ENCODE results near the gene LRG1. TPM values are rescaled to one million over a fixed set of nuclear protein-coding genes. Genes with fewer than 3 reads are reported as not detected.

LRG1 gene
- polyA plus RNA-seq, 1 donor from 2014 or later: not detected

GRCh38 chr19:4523306-4524110 is 16.3 kb downstream of the LRG1 start:
- no peaks in the 10 kb centered on the region for H3K79me2 ChIP-seq (replicated peaks; ENCODE audit: insufficient read depth, low read length)
- H3K27me3 ChIP-seq (ENCODE audit: insufficient read depth, low read depth, low read length): no peaks in the 10 kb centered on the region
- no peaks in the 10 kb centered on the region for H3K36me3 ChIP-seq (ENCODE audit: insufficient read depth, low read length)
- H3K27ac ChIP-seq (ENCODE audit: low read length): no peak overlapping the region
- no peak overlapping the region for H3K4me3 ChIP-seq (ENCODE audit: low read length)
- TF ChIP-seq EP300 (conservative IDR thresholded peaks at IDR 0.05; ENCODE audit: poor library complexity, severe bottlenecking): no peak
- peak; percentile 33 for TF ChIP-seq CTCF (IDR thresholded peaks at IDR 0.05; ENCODE audit: poor library complexity, severe bottlenecking)
- TF ChIP-seq MXI1 (conservative IDR thresholded peaks at IDR 0.05; ENCODE audit: poor library complexity, severe bottlenecking): no peak
- no peak for TF ChIP-seq EZH2 (IDR thresholded peaks at IDR 0.05; ENCODE audit: borderline replicate concordance, insufficient read depth, low read length, poor library complexity, severe bottlenecking)
- no peak for TF ChIP-seq RAD21 (conservative IDR thresholded peaks at IDR 0.05)
- TF ChIP-seq POLR2AphosphoS5 (IDR thresholded peaks at IDR 0.05): no peak
- TF ChIP-seq SMC3 (conservative IDR thresholded peaks at IDR 0.05; ENCODE audit: poor library complexity): no peak
- no peaks in the 10 kb centered on the region for H3K9me3 ChIP-seq (ENCODE audit: low read length)
- H3K9ac ChIP-seq (ENCODE audit: low read length): no peak overlapping the region
- no peak overlapping the region for H3K4me2 ChIP-seq (ENCODE audit: low read length)
- no peaks in the 10 kb centered on the region for H4K20me1 ChIP-seq (ENCODE audit: insufficient read depth)
- no peaks in the 10 kb centered on the region for H3K9me2 ChIP-seq (ENCODE audit: insufficient read depth, low read length)
- H3F3A ChIP-seq (ENCODE audit: insufficient read depth, low read length, poor library complexity, severe bottlenecking): no peaks in the 10 kb centered on the region
- no peak overlapping the region for H2AFZ ChIP-seq (ENCODE audit: low read depth, low read length)

DNA sequence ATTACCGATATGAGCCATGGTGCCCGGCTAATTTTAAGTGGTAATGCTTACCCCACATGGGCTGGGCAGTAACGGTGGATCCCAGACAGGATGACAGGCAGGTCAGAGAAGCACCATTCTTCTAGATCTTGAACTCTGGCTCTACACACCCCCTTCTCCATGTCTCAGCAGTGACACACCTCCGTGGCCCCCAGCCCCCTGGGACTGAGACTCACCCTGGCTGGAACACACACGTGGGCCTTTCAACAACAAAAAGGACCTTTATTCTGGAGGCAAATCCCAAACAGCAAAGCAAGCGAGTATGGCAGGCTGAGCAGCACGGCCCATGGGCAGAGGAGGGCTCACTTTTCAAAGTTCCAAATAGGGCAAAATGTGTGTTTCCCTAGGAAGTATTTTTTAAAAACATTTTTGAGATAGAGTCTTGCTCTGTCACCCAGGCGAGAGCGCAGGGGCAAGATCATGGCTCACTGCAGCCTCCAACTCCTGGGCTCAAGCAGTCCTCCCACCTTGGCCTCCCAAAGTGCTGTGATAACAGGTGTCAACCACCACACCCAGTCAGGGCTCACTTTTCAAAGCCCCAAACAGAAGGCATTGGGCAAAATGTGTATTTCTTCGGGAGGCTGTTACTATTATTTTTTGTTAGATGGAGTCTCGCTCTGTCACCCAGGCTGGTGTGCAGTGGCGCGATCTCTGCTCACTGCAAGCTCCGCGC is 17.4 kb downstream of the LRG1 start:
- Histone ChIP-seq H3K79me2 (replicated peaks; ENCODE audit: insufficient read depth, low read length) (no peaks in the 10 kb centered on the region), H3K4me2 (ENCODE audit: low read length) (no peak overlapping the region), H3F3A (ENCODE audit: insufficient read depth, low read length, poor library complexity, severe bottlenecking) (no peaks in the 10 kb centered on the region), H3K9ac (ENCODE audit: low read length) (no peak overlapping the region), H3K9me2 (ENCODE audit: insufficient read depth, low read length) (no peaks in the 10 kb centered on the region), H3K9me3 (ENCODE audit: low read length) (no peaks in the 10 kb centered on the region), H3K27me3 (ENCODE audit: insufficient read depth, low read depth, low read length) (no peaks in the 10 kb centered on the region), H3K4me3 (ENCODE audit: low read length) (no peak overlapping the region), H3K36me3 (ENCODE audit: insufficient read depth, low read length) (no peaks in the 10 kb centered on the region), H2AFZ (ENCODE audit: low read depth, low read length) (no peak overlapping the region), H4K20me1 (ENCODE audit: insufficient read depth) (no peaks in the 10 kb centered on the region), H3K27ac (ENCODE audit: low read length) (no peak overlapping the region)
- TF ChIP-seq, protein P1, sequence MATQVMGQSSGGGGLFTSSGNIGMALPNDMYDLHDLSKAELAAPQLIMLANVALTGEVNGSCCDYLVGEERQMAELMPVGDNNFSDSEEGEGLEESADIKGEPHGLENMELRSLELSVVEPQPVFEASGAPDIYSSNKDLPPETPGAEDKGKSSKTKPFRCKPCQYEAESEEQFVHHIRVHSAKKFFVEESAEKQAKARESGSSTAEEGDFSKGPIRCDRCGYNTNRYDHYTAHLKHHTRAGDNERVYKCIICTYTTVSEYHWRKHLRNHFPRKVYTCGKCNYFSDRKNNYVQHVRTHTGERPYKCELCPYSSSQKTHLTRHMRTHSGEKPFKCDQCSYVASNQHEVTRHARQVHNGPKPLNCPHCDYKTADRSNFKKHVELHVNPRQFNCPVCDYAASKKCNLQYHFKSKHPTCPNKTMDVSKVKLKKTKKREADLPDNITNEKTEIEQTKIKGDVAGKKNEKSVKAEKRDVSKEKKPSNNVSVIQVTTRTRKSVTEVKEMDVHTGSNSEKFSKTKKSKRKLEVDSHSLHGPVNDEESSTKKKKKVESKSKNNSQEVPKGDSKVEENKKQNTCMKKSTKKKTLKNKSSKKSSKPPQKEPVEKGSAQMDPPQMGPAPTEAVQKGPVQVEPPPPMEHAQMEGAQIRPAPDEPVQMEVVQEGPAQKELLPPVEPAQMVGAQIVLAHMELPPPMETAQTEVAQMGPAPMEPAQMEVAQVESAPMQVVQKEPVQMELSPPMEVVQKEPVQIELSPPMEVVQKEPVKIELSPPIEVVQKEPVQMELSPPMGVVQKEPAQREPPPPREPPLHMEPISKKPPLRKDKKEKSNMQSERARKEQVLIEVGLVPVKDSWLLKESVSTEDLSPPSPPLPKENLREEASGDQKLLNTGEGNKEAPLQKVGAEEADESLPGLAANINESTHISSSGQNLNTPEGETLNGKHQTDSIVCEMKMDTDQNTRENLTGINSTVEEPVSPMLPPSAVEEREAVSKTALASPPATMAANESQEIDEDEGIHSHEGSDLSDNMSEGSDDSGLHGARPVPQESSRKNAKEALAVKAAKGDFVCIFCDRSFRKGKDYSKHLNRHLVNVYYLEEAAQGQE (IDR thresholded peaks at IDR 0.05; ENCODE audit: borderline replicate concordance): no peak
- TF ChIP-seq TAF1 (IDR thresholded peaks at IDR 0.05; ENCODE audit: low read depth) (no peak), POLR2AphosphoS5 (IDR thresholded peaks at IDR 0.05) (no peak), EZH2 (IDR thresholded peaks at IDR 0.05; ENCODE audit: borderline replicate concordance, insufficient read depth, low read length, poor library complexity, severe bottlenecking) (no peak), SMC3 (conservative IDR thresholded peaks at IDR 0.05; ENCODE audit: poor library complexity) (no peak), EP300 (conservative IDR thresholded peaks at IDR 0.05; ENCODE audit: poor library complexity, severe bottlenecking) (no peak), MXI1 (conservative IDR thresholded peaks at IDR 0.05; ENCODE audit: poor library complexity, severe bottlenecking) (no peak), RAD21 (conservative IDR thresholded peaks at IDR 0.05) (no peak), CTCF (IDR thresholded peaks at IDR 0.05; ENCODE audit: poor library complexity, severe bottlenecking) (no peak)

Measured in neural cell (in vitro differentiated cells).